ENCODE results near the gene PRKAR1A.
"Not testable (repeated sequence)": the region's sequence is repeated elsewhere in the genome, so short reads cannot be mapped to it uniquely, and the experiment has no call there.

PRKAR1A gene

DNA sequence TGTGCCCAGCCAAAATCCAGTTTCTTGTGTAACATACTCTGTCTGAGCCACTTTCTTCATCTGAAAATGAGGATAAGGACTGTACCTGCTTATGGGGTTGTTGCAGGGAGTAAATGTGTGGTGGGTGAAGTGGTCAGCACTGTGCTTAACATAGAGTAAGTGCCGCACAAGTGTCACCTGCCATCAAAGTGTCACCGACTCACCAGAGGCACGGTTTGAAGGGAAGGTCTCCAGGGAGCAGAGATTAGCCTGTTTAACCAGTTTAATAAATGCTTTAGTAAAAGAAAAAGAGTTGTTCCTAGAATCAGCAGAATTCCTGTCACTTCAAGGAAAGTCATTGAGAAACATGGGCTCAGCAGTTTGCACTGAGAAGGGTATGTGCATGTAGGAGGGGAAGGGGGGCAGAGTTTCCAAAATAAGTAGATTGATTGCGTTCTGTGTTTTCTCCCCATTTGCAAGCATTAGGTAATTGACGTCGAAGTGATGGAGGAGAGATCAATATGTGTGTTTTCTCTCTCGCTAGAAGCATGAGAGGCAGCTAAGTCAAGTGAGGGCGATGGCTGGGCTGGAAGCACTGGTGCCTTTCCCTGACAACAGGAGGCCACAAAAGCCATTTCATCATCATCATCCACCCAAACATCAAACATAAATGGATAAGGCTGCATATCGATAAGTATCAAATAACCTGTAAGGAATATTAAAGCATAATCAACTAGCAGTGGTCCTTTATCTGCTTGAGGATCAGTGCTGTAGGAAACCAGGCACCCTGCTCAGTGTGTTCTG, 69.8 kb downstream of the PRKAR1A start:
- Histone ChIP-seq H3K4me1 (ENCODE audit: control insufficient read depth, low read length) (no peaks in the 10 kb centered on the region), H3K27ac (ENCODE audit: low read depth, low read length) (no peak overlapping the region)
- TF ChIP-seq, protein P1, sequence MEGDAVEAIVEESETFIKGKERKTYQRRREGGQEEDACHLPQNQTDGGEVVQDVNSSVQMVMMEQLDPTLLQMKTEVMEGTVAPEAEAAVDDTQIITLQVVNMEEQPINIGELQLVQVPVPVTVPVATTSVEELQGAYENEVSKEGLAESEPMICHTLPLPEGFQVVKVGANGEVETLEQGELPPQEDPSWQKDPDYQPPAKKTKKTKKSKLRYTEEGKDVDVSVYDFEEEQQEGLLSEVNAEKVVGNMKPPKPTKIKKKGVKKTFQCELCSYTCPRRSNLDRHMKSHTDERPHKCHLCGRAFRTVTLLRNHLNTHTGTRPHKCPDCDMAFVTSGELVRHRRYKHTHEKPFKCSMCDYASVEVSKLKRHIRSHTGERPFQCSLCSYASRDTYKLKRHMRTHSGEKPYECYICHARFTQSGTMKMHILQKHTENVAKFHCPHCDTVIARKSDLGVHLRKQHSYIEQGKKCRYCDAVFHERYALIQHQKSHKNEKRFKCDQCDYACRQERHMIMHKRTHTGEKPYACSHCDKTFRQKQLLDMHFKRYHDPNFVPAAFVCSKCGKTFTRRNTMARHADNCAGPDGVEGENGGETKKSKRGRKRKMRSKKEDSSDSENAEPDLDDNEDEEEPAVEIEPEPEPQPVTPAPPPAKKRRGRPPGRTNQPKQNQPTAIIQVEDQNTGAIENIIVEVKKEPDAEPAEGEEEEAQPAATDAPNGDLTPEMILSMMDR (IDR thresholded peaks at IDR 0.05; ENCODE audit: low read depth, low read length, poor library complexity, severe bottlenecking), result no peak
- no peak for TF ChIP-seq EZH2phosphoT487 (IDR thresholded peaks at IDR 0.05; ENCODE audit: borderline replicate concordance, low read length)

DNA sequence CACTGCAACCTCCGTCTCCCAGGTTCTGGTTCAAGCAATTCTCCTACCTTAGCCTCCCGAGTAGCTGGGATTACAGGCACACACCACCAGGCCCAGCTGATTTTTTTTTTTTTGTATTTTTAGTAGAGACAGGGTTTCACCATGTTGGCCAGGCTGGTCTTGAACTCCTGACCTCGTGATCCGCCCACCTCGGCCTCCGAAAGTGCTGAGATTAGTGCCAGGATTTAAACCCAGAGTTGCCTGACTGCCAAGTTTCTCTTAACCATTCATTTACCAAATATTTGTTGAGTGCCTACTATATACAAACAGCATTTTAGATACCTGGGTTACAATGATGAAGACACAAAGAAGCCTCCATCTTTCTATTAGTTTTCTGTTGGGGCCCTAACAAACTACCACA, 70.6 kb downstream of the PRKAR1A start:
- not testable (repeated sequence) for H3K4me2 ChIP-seq (ENCODE audit: low read length); H3F3A ChIP-seq (ENCODE audit: control insufficient read depth, insufficient read depth); H3K9me3 ChIP-seq (ENCODE audit: control insufficient read depth, insufficient read depth, low read length); H3K27me3 ChIP-seq (ENCODE audit: control insufficient read depth, low read length); H3K79me2 ChIP-seq (ENCODE audit: control insufficient read depth, low read length); H3K9me2 ChIP-seq (replicated peaks; ENCODE audit: control insufficient read depth, low read length); H3K36me3 ChIP-seq (ENCODE audit: control insufficient read depth, low read length); H3K4me3 ChIP-seq (ENCODE audit: low read length); H3K4me1 ChIP-seq (ENCODE audit: control insufficient read depth, low read length); H3K27ac ChIP-seq (ENCODE audit: low read depth, low read length); H4K20me1 ChIP-seq (ENCODE audit: control insufficient read depth, insufficient read depth, low read depth, low read length)

More for the DNA sequence above, 69.8 kb downstream of the PRKAR1A start:
- no peak overlapping the region for H3K4me3 ChIP-seq (ENCODE audit: low read length)
- no peaks in the 10 kb centered on the region for H3K79me2 ChIP-seq (ENCODE audit: control insufficient read depth, low read length)
- no peaks in the 10 kb centered on the region for H3K36me3 ChIP-seq (ENCODE audit: control insufficient read depth, low read length)
- H3K9me3 ChIP-seq (ENCODE audit: control insufficient read depth, insufficient read depth, low read length), result no peaks in the 10 kb centered on the region
- no peaks in the 10 kb centered on the region for H3F3A ChIP-seq (ENCODE audit: control insufficient read depth, insufficient read depth)
- no peak overlapping the region for H3K4me2 ChIP-seq (ENCODE audit: low read length)
- no peaks in the 10 kb centered on the region for H4K20me1 ChIP-seq (ENCODE audit: control insufficient read depth, insufficient read depth, low read depth, low read length)
- no peaks in the 10 kb centered on the region for H3K27me3 ChIP-seq (ENCODE audit: control insufficient read depth, low read length)
- no peaks in the 10 kb centered on the region for H3K9me2 ChIP-seq (replicated peaks; ENCODE audit: control insufficient read depth, low read length)

DNA sequence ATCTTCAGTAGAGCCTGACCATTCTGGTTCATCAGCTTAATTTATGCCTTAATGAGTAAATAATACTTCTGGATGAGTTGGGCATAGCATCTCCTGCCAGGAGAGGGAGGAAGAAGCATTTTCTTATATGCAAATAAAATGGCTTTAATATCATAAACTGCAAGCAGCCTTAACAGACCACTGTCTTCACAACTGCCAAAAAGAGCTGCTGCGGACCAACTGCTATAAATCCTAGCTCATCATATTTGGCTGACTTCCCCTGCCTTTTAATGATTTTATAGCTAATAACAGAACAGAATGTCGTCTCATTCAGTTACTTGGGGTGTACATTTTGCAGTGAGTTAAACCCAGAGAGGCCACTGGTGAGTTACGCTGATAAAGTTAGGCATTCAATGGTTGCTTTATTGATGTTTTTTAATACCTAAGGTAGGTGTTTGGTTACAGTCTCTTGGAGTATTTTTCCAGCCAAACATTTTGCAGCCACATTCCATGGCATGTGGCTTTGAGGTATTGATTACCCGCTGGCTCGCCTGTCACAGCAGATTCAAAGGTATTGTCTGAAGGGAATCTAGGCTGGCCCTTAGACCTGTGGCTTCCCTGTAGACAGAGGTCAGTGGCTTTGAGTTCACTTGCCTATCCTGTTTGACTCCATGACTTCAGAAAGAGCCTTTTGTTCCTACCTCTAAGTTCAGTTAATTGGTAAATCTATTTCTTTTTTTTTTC, 72.5 kb downstream of the PRKAR1A start:
- TF ChIP-seq EZH2phosphoT487 (IDR thresholded peaks at IDR 0.05; ENCODE audit: borderline replicate concordance, low read length), result no peak
- TF ChIP-seq, protein P1 (IDR thresholded peaks at IDR 0.05; ENCODE audit: low read depth, low read length, poor library complexity, severe bottlenecking), result no peak
- Histone ChIP-seq H3K79me2 (ENCODE audit: control insufficient read depth, low read length) (no peaks in the 10 kb centered on the region), H3K4me1 (ENCODE audit: control insufficient read depth, low read length) (no peaks in the 10 kb centered on the region), H3K36me3 (ENCODE audit: control insufficient read depth, low read length) (no peaks in the 10 kb centered on the region), H4K20me1 (ENCODE audit: control insufficient read depth, insufficient read depth, low read depth, low read length) (no peaks in the 10 kb centered on the region), H3F3A (ENCODE audit: control insufficient read depth, insufficient read depth) (no peaks in the 10 kb centered on the region), H3K4me3 (ENCODE audit: low read length) (no peak overlapping the region), H3K9me2 (replicated peaks; ENCODE audit: control insufficient read depth, low read length) (no peaks in the 10 kb centered on the region), H3K9me3 (ENCODE audit: control insufficient read depth, insufficient read depth, low read length) (no peaks in the 10 kb centered on the region), H3K27ac (ENCODE audit: low read depth, low read length) (no peak overlapping the region), H3K4me2 (ENCODE audit: low read length) (no peak overlapping the region), H3K27me3 (ENCODE audit: control insufficient read depth, low read length) (no peaks in the 10 kb centered on the region)

DNA sequence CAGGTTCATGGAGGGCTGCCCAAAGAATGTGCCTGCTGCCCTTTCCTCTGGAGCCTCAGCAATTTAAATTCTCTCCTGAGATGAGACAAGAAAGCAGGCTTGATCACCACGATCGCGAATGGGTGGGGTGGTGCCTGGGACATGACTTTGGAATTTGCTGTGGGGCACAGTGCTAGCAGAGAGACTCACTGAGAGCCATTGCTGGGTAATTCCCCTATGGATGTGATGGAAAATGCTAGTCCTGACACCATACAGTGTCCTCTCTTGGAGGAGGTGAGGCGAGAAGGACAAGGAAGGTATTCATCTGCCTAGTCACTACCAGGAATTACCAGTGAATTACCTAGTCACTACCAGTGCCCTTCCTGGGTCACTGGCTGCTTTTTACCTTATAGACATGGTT, 73.4 kb downstream of the PRKAR1A start:
- Histone ChIP-seq H3K4me1 (ENCODE audit: control insufficient read depth, low read length) (no peaks in the 10 kb centered on the region), H3K79me2 (ENCODE audit: control insufficient read depth, low read length) (no peaks in the 10 kb centered on the region), H3K9me2 (replicated peaks; ENCODE audit: control insufficient read depth, low read length) (no peaks in the 10 kb centered on the region), H3K27me3 (ENCODE audit: control insufficient read depth, low read length) (no peaks in the 10 kb centered on the region), H3K36me3 (ENCODE audit: control insufficient read depth, low read length) (no peaks in the 10 kb centered on the region), H3K4me2 (ENCODE audit: low read length) (no peak overlapping the region), H3F3A (ENCODE audit: control insufficient read depth, insufficient read depth) (no peaks in the 10 kb centered on the region), H4K20me1 (ENCODE audit: control insufficient read depth, insufficient read depth, low read depth, low read length) (no peaks in the 10 kb centered on the region), H3K27ac (ENCODE audit: low read depth, low read length) (no peak overlapping the region), H3K9me3 (ENCODE audit: control insufficient read depth, insufficient read depth, low read length) (no peaks in the 10 kb centered on the region), H3K4me3 (ENCODE audit: low read length) (no peak overlapping the region)
- no peak for TF ChIP-seq EZH2phosphoT487 (IDR thresholded peaks at IDR 0.05; ENCODE audit: borderline replicate concordance, low read length)
- TF ChIP-seq, protein P1 (IDR thresholded peaks at IDR 0.05; ENCODE audit: low read depth, low read length, poor library complexity, severe bottlenecking), result no peak

Measured in DOHH2 (cell line).